ENCODE measurements around the gene USP11.

USP11 gene

GRCh38 chrX:47224266-47224895 lies 8.4 kb upstream of the USP11 start:
- no peak overlapping the region for H3K4me3 ChIP-seq (ENCODE audit: low read depth, low read length)
- no peak for DNase-seq (ENCODE audit: low read depth)
- no peak for TF ChIP-seq CTCF (IDR thresholded peaks at IDR 0.05; ENCODE audit: control insufficient read depth, extremely low read depth, insufficient read depth)

- no peak for DNase-seq (ENCODE audit: low read depth)
- H3K4me3 ChIP-seq (ENCODE audit: low read depth, low read length), result no peak overlapping the region
- no peak for TF ChIP-seq CTCF (IDR thresholded peaks at IDR 0.05; ENCODE audit: control insufficient read depth, extremely low read depth, insufficient read depth)
Measured at GRCh38 chrX:47224896-47225290, 7.9 kb upstream of the USP11 start.

GRCh38 chrX:47226071-47226470 lies 6.7 kb upstream of the USP11 start:
- DNase-seq (ENCODE audit: low read depth), result no peak
- no peak for TF ChIP-seq CTCF (IDR thresholded peaks at IDR 0.05; ENCODE audit: control insufficient read depth, extremely low read depth, insufficient read depth)
- no peak overlapping the region for H3K4me3 ChIP-seq (ENCODE audit: low read depth, low read length)

GRCh38 chrX:47226531-47227333 lies 6.1 kb upstream of the USP11 start:
- H3K4me3 ChIP-seq (ENCODE audit: low read depth, low read length), result no peak overlapping the region
- DNase-seq (ENCODE audit: low read depth), result no peak
- no peak for TF ChIP-seq CTCF (IDR thresholded peaks at IDR 0.05; ENCODE audit: control insufficient read depth, extremely low read depth, insufficient read depth)

GRCh38 chrX:47227334-47227583 lies 5.5 kb upstream of the USP11 start:
- no peak overlapping the region for H3K4me3 ChIP-seq (ENCODE audit: low read depth, low read length)
- TF ChIP-seq CTCF (IDR thresholded peaks at IDR 0.05; ENCODE audit: control insufficient read depth, extremely low read depth, insufficient read depth), result no peak
- no peak for DNase-seq (ENCODE audit: low read depth)

- DNase-seq (ENCODE audit: low read depth), result no peak
- no peak overlapping the region for H3K4me3 ChIP-seq (ENCODE audit: low read depth, low read length)
- no peak for TF ChIP-seq CTCF (IDR thresholded peaks at IDR 0.05; ENCODE audit: control insufficient read depth, extremely low read depth, insufficient read depth)
Measured at GRCh38 chrX:47228550-47229270, 4.1 kb upstream of the USP11 start.

All from LNCaP clone FGC (cell line).